ENCODE measurements around the gene EVL.
A peak's percentile ranks its signal among the peaks of the same experiment; 100 is the strongest.

Gene EVL

DNA sequence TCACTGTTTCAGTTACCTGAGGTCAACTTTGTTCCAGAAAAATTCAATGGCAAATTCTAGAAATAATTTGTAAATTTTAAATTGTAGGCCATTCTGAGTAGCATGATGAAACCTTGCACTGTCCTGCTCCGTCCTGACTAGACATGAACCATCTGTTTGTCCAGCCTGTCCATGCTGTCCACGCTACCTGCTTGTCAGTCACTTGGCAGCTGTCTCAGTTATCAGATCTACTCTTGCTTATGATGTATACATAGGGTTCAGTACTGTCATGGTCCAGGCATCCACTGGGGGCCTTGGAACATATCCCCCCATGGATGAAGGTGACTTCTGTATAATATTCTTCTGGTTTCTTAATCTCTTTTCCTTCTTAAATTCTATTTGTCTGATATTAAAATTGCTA, 14.1 kb upstream of the EVL start:
- DNase-seq: no peak
- TF ChIP-seq, protein P1, sequence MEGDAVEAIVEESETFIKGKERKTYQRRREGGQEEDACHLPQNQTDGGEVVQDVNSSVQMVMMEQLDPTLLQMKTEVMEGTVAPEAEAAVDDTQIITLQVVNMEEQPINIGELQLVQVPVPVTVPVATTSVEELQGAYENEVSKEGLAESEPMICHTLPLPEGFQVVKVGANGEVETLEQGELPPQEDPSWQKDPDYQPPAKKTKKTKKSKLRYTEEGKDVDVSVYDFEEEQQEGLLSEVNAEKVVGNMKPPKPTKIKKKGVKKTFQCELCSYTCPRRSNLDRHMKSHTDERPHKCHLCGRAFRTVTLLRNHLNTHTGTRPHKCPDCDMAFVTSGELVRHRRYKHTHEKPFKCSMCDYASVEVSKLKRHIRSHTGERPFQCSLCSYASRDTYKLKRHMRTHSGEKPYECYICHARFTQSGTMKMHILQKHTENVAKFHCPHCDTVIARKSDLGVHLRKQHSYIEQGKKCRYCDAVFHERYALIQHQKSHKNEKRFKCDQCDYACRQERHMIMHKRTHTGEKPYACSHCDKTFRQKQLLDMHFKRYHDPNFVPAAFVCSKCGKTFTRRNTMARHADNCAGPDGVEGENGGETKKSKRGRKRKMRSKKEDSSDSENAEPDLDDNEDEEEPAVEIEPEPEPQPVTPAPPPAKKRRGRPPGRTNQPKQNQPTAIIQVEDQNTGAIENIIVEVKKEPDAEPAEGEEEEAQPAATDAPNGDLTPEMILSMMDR (IDR thresholded peaks at IDR 0.05): no peak
- Histone ChIP-seq H3K4me3 (no peak overlapping the region), H3K27me3 (no peaks in the 10 kb centered on the region), H3K9me3 (no peaks in the 10 kb centered on the region), H3K27ac (no peak overlapping the region), H3K4me1 (no peaks in the 10 kb centered on the region), H3K36me3 (no peaks in the 10 kb centered on the region)
- intact Hi-C loops (cut with DNase I; ENCODE audit: low total_unique reads): loop anchor here (10.0 kb wide), 1 partner anchor 54 kb away; no protein-coding TSS in a partner anchor

DNA sequence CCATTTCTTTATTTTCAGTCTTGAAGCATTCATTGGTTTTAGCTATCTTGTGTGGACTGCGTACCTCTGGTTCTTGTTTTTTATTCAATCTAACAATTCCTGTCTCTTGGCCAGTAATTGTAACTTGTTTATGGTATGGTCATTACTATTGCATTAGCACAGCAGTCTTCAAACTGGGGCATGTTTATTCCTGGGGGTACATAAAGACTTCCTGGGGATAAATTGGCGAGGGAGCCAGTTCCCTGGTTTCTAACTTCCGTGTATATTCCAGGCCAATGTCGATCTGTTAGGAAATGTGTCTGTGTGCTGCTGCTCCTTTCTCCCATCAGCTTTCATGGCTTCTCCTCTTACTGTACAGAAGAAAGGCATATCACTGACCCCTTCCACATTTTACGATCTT, 13.7 kb upstream of the EVL start:
- no peaks in the 10 kb centered on the region for H3K9me3 ChIP-seq
- intact Hi-C loops (cut with DNase I; ENCODE audit: low total_unique reads): loop anchor here (10.0 kb wide), 1 partner anchor 53 kb away; no protein-coding TSS in a partner anchor

DNA sequence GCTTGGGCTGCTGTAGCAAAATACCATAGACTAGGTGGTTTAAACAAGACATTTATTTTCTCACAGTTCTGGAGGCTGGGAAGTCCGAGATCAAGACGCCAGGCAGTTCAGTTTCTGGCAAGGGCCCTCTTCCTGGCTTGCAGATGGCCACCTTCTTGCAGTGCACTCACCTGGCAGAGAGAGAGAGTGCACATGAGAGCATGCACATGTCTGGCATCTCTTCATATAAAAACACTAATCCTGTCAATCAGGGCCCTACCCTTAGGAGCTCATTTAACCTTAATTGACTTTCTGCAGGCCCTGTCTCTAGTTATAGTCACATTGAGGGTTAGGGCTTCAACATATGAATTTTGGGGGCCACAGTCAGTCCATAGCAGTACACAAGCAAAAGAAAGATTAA, 12.4 kb upstream of the EVL start:
- intact Hi-C loops (cut with DNase I; ENCODE audit: low total_unique reads): loop anchor here (10.0 kb wide), 1 partner anchor 52 kb away; no protein-coding TSS in a partner anchor

More for the DNA sequence above, 13.7 kb upstream of the EVL start:
- no peak overlapping the region for H3K4me3 ChIP-seq
- no peak for DNase-seq
- H3K36me3 ChIP-seq: no peaks in the 10 kb centered on the region
- H3K4me1 ChIP-seq: no peaks in the 10 kb centered on the region
- TF ChIP-seq, protein P1 (IDR thresholded peaks at IDR 0.05): no peak
- no peaks in the 10 kb centered on the region for H3K27me3 ChIP-seq
- H3K27ac ChIP-seq: no peak overlapping the region

DNA sequence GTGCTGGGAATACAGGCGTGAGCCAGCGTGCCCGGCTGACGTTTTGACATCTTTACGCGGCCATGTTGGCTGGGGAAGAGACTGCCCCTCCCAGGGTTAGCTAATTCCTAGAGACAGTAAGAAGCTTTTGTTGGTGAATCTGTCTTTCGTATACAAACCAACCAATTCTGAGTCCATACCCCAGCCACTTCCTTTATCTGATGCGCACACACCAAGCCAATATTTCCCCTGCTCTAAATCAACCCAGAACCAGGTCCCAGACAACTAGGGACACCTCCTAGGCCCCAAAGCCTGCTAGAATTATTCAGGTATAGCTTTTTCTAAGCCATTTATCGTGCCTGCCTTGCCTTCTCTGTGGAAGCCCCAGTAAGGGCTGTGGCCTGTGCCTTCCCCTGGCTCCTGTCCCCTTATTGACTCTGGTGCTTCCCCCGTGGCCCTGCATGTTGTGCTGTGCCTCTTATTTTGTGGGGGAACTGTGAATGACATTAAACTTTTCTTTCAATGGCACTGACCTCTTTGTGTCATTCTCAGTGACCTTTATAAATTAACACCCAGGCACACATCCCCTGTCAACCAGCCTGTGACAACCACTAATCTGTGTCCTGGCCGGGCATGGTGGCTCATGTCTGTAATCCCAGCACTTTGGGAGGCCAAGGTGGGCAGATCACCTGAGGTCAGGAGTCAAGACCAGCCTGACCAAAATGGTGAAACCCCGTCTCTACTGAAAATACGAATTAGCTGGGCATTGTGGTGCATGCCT, 10.7 kb upstream of the EVL start:
- TF ChIP-seq, protein P1 (IDR thresholded peaks at IDR 0.05): no peak
- intact Hi-C loops (cut with DNase I; ENCODE audit: low total_unique reads): loop anchor here (10.0 kb wide), 1 partner anchor 50 kb away; no protein-coding TSS in a partner anchor
- Histone ChIP-seq H3K4me3 (no peak overlapping the region), H3K27me3 (no peaks in the 10 kb centered on the region), H3K4me1 (peaks cover 0 to 13% (median 3%) of the 10 kb centered on the region in 4 donors), H3K36me3 (no peaks in the 10 kb centered on the region), H3K27ac (no peak overlapping the region), H3K9me3 (no peaks in the 10 kb centered on the region)
- no peak for DNase-seq

More for the DNA sequence above, 12.4 kb upstream of the EVL start:
- DNase-seq: no peak
- H3K36me3 ChIP-seq: no peaks in the 10 kb centered on the region
- no peak overlapping the region for H3K27ac ChIP-seq
- TF ChIP-seq, protein P1 (IDR thresholded peaks at IDR 0.05): no peak
- H3K9me3 ChIP-seq: no peaks in the 10 kb centered on the region
- H3K4me1 ChIP-seq: peaks cover 0 to 9% (median 3%) of the 10 kb centered on the region in 4 donors
- H3K4me3 ChIP-seq: no peak overlapping the region
- H3K27me3 ChIP-seq: no peaks in the 10 kb centered on the region

DNA sequence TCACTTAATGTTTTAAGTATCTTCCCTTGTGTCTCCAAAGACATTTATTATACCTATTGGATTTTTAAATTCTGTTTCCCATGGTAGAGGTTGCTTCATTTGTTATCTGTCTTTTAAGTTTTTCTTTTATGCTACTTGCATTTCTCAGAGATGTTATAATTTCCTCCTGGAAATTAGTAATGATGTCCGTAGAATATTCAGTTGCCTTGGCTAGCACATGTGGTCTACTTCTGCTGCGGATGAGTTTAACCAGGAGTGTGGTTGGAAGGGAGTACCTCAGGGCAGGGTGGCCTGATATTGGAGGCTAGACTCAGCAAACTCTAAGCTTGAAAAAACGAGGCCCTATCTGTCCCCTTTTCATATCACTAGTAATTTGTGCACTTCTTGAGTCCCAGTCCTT, 8.8 kb upstream of the EVL start:
- Histone ChIP-seq H3K27me3 (no peaks in the 10 kb centered on the region), H3K9me3 (no peaks in the 10 kb centered on the region), H3K27ac (peak overlapping the region in 1 of 2 donors; percentile 25), H3K36me3 (no peaks in the 10 kb centered on the region), H3K4me1 (peaks cover 0 to 13% (median 3%) of the 10 kb centered on the region in 4 donors), H3K4me3 (no peak overlapping the region)
- TF ChIP-seq, protein P1 (IDR thresholded peaks at IDR 0.05): no peak
- intact Hi-C loops (cut with DNase I; ENCODE audit: low total_unique reads): loop anchor here (10.0 kb wide), 1 partner anchor 48 kb away; no protein-coding TSS in a partner anchor
- no peak for DNase-seq

Measured in tibial artery (tissue), 4 donors.